MCF 10A (cell line): Measurements from ENCODE around the gene SRSF4. TPM values are rescaled to one million over a fixed set of nuclear protein-coding genes. Genes with fewer than 3 reads are reported as not detected.
A peak's percentile ranks its signal among the peaks of the same experiment; 100 is the strongest.

Experiments
- BruUV-seq: library from RNA; stranded (reverse); fragments of 400-500 nt; replicated peaks from 2 replicates; lab custom pipeline; 2021; lab: Mats Ljungman, UMichigan
- CTCF ChIA-PET: fragments of 300-600 bp; sonication (Branson Sonifier 250); formaldehyde crosslinking; extraction: SDS; loops from one replicate; lab custom pipeline; 2021; ENCODE audit warnings: antibody characterized with exemption, inconsistent platforms; lab: Yijun Ruan, JAX
- POLR2A ChIA-PET: fragments of 300-600, 350-650 bp; sonication (Branson Sonifier 250); formaldehyde crosslinking; extraction: SDS; loops from one replicate; lab custom pipeline; 2020; ENCODE audit warnings: antibody characterized with exemption, inconsistent platforms; lab: Yijun Ruan, JAX
- DNase-seq: peaks from one replicate; pipeline ENCODE4 v3.0.0-alpha.2; 2018; ENCODE audit not compliant: unreplicated experiment
- H3K27ac Mint-ChIP-seq: one replicate; pipeline ENCODE4 v1.8.0; 2022; ENCODE audit warnings: mild to moderate bottlenecking, low read depth, mixed read lengths; ENCODE audit not compliant: unreplicated experiment
- H3K27me3 Mint-ChIP-seq: one replicate; pipeline ENCODE4 v1.8.0; 2022; ENCODE audit warnings: mixed read lengths; ENCODE audit not compliant: insufficient read depth, unreplicated experiment
- H3K36me3 Mint-ChIP-seq: one replicate; pipeline ENCODE4 v1.8.0; 2022; ENCODE audit warnings: mild to moderate bottlenecking, moderate library complexity, mixed read lengths; ENCODE audit not compliant: insufficient read depth, unreplicated experiment
- H3K4me1 Mint-ChIP-seq: one replicate; pipeline ENCODE4 v1.8.0; 2022; ENCODE audit warnings: mixed read lengths; ENCODE audit not compliant: insufficient read depth, unreplicated experiment
- H3K4me3 Mint-ChIP-seq: one replicate; pipeline ENCODE4 v1.8.0; 2022; ENCODE audit warnings: mild to moderate bottlenecking, moderate library complexity, mixed read lengths; ENCODE audit not compliant: unreplicated experiment
- H3K9me3 Mint-ChIP-seq: one replicate; pipeline ENCODE4 v1.8.0; 2022; ENCODE audit warnings: mixed read lengths; ENCODE audit not compliant: unreplicated experiment
- intact Hi-C: fragments of 100-400 bp; cut with micrococcal nuclease; formaldehyde crosslinking; loops from 2 replicates; pipeline ENCODE4 v1.14.1; 2022
- total RNA-seq: library from RNA; stranded (reverse); gene quantifications from 2 replicates; pipeline ENCODE4 v1.2.3, GENCODE V29; 2022
- TF ChIP-seq, protein P1 (sequence below): fragments of 200-600 bp; IDR thresholded peaks from one replicate; pipeline ENCODE4 v1.8.0; 2022; ENCODE audit warnings: antibody characterized with exemption, mild to moderate bottlenecking; ENCODE audit not compliant: unreplicated experiment

SRSF4 gene
- total RNA-seq, 1 experiment from 2014 or later, result 95.8 TPM

DNA sequence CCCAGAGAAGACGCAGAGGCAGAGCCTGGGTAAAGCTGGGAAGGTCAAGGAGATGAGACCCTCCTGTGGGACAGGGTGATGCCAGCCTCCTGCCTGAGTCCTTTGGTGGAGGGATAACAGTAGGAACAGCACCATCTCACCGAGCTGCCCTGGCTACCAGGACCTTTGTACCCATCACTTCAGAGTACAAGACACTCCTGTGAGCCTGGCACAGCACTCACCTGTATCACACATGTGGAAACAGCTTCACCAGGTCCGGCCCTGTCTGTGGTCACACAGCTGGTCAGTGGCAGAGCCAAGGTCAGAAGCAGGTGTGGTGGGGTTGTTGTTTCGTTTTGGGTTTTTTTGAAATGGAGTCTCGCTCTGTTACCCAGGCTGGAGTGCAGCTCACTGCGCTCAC lies 53.0 kb downstream of the SRSF4 start:
- H3K27ac Mint-ChIP-seq, result no peak overlapping the region
- H3K27me3 Mint-ChIP-seq, result peaks cover 14% of the 10 kb centered on the region
- TF ChIP-seq, protein P1, sequence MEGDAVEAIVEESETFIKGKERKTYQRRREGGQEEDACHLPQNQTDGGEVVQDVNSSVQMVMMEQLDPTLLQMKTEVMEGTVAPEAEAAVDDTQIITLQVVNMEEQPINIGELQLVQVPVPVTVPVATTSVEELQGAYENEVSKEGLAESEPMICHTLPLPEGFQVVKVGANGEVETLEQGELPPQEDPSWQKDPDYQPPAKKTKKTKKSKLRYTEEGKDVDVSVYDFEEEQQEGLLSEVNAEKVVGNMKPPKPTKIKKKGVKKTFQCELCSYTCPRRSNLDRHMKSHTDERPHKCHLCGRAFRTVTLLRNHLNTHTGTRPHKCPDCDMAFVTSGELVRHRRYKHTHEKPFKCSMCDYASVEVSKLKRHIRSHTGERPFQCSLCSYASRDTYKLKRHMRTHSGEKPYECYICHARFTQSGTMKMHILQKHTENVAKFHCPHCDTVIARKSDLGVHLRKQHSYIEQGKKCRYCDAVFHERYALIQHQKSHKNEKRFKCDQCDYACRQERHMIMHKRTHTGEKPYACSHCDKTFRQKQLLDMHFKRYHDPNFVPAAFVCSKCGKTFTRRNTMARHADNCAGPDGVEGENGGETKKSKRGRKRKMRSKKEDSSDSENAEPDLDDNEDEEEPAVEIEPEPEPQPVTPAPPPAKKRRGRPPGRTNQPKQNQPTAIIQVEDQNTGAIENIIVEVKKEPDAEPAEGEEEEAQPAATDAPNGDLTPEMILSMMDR, result no peak
- H3K36me3 Mint-ChIP-seq, result no peaks in the 10 kb centered on the region
- H3K4me1 Mint-ChIP-seq, result peaks cover 13% of the 10 kb centered on the region
- BruUV-seq, result no TSS peak
- ChIA-PET POLR2A (no interaction called here), CTCF (interaction anchor here (0.9 kb wide), 1 partner anchor 53 kb away, joined by 4 read pairs; the partner anchor contains the start of gene SRSF4)
- DNase-seq, result no peak
- H3K9me3 Mint-ChIP-seq, result no peaks in the 10 kb centered on the region
- H3K4me3 Mint-ChIP-seq, result no peak overlapping the region
- intact Hi-C loops, result no loop called here

DNA sequence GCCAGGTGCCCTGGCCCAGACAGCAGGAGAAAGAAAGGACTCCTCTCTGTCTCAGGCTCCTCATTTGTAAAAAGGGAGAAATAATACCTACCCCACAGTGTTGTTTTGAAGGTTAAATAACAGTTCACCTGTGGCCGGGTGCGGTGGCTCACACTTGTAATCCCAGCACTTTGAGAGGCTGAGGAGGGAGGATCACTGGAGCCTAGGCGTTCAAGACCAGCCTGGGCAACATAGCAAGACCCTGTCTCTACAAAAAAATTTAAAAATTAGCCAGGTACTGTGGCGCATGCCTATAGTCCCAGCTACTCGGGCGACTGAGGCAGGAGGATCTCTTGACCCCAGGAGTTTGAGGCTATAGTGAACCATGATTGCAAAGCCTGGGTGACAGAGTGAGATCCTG lies 55.5 kb downstream of the SRSF4 start:
- Mint-ChIP-seq H3K4me3 (peak overlapping the region; percentile 62), H3K9me3 (no peaks in the 10 kb centered on the region), H3K27ac (peak overlapping the region; percentile 63), H3K27me3 (peaks cover 14% of the 10 kb centered on the region), H3K36me3 (no peaks in the 10 kb centered on the region), H3K4me1 (peaks cover 7% of the 10 kb centered on the region)
- DNase-seq, result no peak
- intact Hi-C loops, result no loop called here
- no TSS peak for BruUV-seq
- TF ChIP-seq, protein P1, result no peak
- POLR2A ChIA-PET, result no interaction called here
- CTCF ChIA-PET, result no interaction called here

GRCh38 chr1:29125788-29126187 lies 55.9 kb downstream of the SRSF4 start:
- POLR2A ChIA-PET, result interaction anchor here (0.9 kb wide), 1 partner anchor 15 kb away, joined by 3 read pairs; no protein-coding TSS in a partner anchor
- no peak for DNase-seq
- H3K27me3 Mint-ChIP-seq, result peaks cover 14% of the 10 kb centered on the region
- BruUV-seq, result no TSS peak
- CTCF ChIA-PET, result no interaction called here
- peak overlapping the region; percentile 62 for H3K4me3 Mint-ChIP-seq
- TF ChIP-seq, protein P1, result no peak
- peak overlapping the region; percentile 63 for H3K27ac Mint-ChIP-seq
- no peaks in the 10 kb centered on the region for H3K9me3 Mint-ChIP-seq
- intact Hi-C loops, result no loop called here
- no peaks in the 10 kb centered on the region for H3K36me3 Mint-ChIP-seq
- peaks cover 7% of the 10 kb centered on the region for H3K4me1 Mint-ChIP-seq

GRCh38 chr1:29125237-29125641 lies 56.5 kb downstream of the SRSF4 start:
- DNase-seq, result no peak
- intact Hi-C loops, result no loop called here
- ChIA-PET CTCF (no interaction called here), POLR2A (interaction anchor here (0.9 kb wide), 1 partner anchor 15 kb away, joined by 3 read pairs; no protein-coding TSS in a partner anchor)
- H3K4me1 Mint-ChIP-seq, result peaks cover 7% of the 10 kb centered on the region
- BruUV-seq, result no TSS peak
- peak overlapping the region; percentile 62 for H3K4me3 Mint-ChIP-seq
- no peaks in the 10 kb centered on the region for H3K9me3 Mint-ChIP-seq
- no peaks in the 10 kb centered on the region for H3K36me3 Mint-ChIP-seq
- TF ChIP-seq, protein P1, result no peak
- H3K27ac Mint-ChIP-seq, result peak overlapping the region; percentile 63
- peaks cover 14% of the 10 kb centered on the region for H3K27me3 Mint-ChIP-seq
